NCI-H2227 treated with DMSO at 0.1 percent for 48 hours (cell line): ENCODE results near the gene BACH2.

Experiments
- DNase-seq: peaks from one replicate; lab custom pipeline; 2025; lab: John Stamatoyannopoulos, UW

Gene BACH2

DNA sequence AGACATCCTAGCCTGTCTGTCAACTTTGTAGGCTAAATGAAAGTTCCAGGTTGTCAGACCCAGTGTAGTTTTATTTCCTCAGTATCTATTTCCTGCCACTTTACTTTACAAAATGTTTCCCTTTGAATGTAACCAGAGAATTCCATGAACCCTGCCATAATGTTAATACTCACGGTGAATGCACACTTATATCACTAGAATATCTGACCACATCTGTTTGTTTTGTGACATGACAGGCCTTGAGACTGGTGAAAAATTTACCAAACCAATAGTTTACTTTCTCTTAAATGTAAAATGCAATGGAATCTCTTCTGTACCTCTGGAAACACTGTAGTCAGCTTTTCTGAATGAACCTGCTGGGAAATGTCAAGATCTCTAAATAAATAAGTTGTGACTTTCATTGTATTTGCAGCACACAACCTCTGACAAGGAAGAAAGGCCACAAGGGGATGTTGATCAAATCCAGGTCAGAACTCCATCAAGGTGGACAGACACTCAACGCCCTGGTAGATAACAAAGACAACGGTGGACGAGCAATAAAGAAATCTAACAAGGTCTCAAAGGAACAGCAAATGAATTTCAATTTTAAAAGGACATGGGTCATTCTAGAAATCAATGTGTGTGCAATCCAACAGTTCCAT is 59.2 kb downstream of the BACH2 start:
- DNase-seq = no peak

DNA sequence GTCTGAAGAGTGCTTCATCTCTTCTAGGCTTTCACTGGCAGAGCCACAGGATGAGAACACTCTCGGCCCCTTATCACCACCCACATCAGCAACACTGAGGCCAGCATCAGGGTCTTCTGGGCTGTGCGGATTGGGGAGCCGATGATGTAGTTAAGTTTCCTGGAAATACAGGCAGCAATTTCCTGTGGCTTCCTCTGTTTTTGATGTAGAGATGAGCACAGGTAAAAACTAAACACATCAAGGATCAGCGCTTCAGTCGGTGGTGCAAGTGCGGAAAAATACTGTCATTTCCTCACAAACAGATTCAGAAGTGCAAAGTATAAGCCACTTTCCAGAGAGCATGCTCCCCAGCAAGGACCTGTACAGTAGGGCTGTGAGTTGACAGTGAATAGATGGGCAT is 62.6 kb downstream of the BACH2 start:
- DNase-seq = no peak

DNA sequence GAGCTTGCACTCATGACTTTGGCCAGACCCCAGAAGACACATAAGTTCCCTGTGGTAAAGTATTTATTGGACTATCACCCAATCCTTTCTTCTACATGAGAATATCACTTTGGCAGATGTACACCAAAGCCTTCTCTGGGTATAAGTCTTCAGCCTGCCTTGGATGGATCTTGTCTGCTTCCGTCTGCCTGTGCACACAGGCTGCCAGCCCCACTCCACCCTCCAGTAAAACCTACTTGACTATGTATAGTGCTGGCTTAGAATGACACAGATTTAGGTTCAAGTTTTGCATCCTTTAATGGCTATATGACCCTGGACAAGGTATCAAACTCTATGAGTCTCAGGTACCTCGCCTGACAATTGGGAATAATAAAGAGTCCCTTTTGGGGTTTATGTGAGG is 63.4 kb downstream of the BACH2 start:
- DNase-seq = no peak

DNA sequence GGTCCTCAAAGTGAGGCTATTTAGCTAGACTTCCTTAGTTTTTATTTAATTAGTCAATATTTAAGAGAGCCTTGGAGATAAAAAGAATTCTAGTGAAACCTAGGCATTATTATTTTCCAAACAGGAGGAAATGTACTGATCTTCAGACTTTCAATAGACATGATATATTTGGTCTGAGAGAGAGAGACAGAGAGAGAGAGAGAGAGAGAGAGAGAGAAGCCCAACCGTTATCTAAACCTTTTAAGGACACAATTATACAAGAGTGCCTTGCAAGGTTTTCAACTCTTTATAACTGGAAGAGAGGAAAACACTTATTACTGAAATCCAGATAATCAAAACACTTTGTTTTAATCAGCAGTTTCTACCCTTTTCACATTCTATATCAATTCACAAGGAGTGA is 64.8 kb downstream of the BACH2 start:
- no peak for DNase-seq

DNA sequence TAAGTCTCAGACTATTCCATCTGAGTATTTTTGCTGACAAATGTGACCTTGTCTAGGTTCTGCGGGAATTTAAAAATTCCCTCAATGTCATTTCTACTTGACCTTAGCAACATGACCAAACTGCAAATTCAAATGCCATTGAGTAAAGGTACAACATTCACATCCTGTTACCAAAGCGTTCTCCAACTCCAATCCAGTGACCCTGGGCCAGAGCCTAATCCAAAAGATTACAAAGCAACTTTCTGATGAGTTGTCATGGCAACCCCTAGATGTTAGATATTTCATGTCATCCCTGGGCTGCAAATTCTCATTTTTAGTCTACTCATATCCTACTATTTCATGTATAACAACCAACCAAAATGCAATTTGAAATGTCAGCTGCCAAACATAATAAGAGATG is 65.3 kb downstream of the BACH2 start:
- no peak for DNase-seq

DNA sequence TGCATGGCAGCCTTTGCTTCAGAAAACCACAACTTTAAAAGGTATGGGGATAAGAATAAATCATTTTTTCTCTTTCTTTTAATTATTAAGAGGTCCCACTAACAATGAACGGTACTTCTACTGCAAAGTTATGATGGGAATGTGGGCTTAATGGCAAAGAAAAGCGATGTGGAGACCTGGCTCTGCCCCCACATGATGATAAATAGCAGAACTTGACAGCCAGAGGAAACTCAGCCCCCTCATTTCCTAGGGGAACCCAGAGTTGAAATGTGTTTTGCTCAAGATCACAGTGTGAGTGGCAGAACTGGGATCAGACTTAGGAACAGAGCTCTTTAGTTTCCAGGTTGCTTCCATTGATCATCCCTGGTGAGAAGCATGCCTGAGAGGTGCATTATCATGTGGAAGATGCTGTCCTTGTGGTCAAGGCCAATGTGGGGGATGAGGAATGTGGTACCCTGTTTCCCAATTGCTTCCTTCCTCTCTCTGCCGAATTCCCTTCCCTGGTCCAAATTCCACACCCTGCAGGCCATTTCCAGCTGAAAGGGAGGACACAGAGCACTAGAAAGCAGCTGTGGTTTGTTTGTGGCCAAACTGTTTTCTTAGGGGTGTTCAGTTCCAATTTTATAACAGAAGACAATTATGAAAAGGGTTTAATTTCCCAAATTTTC is 66.0 kb downstream of the BACH2 start:
- DNase-seq = no peak

DNA sequence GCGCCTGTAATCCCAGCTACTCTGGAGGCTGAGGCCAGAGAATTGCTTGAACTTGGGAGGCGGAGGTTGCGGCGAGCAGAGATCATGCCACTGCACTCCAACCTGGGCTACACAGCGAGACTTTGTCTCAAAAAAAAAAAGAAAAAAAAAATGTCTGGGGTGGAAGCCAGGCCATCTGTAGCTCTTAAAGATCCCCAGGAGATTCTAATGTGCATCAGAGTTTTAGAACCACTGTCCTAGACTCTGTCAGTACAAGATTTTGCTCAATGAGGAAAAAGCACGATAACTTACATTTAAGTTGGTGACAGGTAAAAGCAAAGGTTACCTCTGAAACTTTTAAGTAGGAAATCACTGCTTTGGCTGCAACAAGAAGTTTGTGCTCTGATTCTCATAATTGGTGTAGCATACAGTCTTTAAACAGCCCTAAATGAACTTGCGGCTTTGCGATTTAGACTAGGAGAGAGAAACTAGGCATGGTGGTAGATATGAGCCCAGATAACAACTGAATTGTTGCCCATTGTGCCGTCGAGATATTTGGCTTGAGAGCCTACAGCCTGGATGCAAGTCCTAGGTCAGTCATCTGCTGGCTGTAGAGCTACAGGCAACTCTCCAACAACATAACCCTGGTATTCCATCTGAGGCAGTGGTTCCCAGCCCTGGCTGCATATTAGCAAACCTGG is 67.2 kb downstream of the BACH2 start:
- DNase-seq = no peak

DNA sequence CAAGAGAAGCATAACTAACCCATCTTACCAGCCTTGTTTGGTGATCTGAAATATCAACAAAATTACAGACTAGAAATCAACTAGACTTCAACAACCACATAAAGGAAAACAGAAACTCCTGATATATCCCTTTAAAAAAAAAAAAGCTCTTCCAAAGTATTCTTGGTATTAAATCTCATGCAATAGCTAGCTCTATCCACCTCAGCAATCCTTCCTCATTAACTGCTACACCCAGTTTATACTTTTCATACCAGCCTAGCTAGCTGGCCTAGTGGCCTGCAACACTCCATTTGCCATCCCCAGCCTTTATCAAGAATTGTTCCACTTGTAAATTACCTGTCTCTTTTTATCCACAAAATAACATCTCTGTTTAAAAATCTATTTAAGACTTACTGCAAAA is 69.0 kb downstream of the BACH2 start:
- DNase-seq = no peak

DNA sequence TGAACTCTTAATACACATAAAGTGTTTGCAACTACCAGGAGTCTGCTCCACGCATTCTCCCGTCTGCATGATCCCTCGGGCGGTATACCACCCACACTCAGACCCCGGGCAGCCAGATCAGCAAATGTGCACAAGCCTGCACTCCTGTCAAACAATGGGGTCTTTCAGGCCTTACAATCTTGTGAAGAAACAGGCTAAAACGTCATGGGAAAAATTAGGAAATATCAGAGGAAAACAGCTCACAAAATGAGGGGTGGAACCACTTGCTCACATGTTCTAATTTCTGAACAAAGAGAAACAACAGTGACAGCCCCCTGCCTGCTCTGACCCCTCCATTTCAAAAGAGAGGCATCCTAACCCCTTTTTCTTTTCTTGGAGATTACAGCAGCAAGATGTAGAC is 69.4 kb downstream of the BACH2 start:
- DNase-seq = no peak

DNA sequence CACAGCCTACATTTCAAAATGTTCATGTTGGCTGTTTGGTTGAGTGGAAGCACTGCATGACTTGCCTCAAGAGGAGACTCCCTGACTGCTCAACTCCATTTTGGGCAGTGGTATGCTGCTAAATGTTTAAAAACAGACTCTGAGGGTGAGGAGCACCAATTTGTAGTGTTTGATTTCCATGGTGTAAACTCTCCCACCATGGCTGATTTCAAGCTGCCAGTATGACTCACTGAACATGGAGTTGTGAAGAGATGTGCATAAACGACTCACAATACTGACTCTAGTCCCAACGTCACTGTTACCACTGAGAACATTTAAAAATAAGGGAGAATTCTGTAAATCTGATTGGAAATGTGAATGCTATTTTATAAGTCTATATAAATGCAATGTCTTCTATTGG is 70.4 kb downstream of the BACH2 start:
- no peak for DNase-seq

DNA sequence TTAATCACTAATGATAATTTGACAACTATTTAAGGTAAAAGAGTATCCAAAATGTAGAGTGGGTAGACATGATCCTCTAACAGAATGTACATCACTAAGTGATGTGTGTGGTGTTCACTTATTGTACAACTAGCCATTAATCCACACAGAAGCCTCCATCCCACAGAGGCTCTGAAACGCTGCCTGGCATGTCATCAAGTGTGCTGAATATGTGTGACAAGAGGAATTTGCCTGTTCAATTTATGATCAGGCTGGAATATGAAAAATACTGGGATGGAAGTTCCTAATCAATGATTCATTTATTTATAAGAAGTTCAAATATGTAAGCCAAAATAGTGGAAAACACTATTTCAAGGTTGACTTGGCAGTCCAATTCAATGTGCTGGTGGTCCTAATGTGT is 72.4 kb downstream of the BACH2 start:
- no peak for DNase-seq

DNA sequence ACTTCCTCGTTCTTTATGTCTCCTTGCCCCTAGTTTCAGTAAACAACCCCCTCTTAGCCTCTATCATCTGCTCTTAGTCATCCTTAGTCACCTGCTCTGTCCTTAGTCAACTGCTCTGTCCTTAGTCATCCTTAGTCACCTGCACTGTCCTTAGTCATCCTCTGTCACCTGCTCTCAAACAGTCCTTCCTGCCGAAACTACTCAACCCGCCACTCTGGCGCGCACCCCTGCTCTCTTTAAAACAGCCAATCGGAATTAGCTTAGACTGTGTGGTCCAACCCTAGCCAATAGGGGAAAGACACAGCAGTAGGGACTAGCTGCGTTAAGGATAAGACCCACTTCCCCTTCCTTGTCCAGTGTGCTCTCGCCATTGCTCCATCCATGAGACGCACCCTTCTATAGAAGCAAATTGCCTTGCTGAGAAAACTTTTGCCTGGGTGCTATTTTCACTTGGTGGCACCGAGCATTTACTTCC is 73.9 kb downstream of the BACH2 start:
- no peak for DNase-seq

DNA sequence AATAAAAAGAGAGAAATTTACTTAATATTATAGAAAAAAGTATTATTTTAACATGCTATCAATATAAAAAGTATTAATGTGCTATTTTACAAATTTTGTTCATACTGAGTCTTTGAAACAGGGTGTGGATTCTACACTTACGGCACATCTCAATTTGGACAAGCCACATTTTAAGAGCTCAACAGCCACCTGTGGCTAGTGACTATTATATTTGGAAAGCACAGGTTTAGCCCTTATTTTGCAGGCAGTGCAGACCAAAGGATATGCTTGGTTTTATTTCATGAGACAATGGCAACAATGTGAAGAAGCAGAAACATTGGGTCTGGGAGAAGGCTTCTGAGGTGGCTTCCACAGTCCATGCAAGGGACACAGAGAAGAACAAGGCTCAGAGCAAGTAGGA is 74.6 kb downstream of the BACH2 start:
- no peak for DNase-seq

DNA sequence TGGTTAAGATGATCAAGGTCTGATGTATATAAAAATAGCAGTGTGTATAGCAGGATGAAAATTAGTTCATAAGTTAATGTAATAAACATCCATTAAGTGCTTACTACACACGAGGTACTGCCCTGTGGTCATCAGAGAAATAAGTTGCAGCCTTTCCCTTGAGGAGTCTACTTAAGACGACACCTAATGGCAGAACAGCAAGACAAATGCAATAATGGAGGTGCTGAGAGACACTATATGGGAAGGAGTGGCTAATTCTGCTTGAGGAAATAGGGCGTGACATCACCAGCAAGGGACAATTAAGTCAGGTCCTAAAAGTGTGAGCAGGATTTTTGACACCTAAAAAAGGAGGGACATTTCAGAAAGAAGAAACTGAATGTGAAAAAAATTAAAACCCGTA is 75.2 kb downstream of the BACH2 start:
- no peak for DNase-seq

DNA sequence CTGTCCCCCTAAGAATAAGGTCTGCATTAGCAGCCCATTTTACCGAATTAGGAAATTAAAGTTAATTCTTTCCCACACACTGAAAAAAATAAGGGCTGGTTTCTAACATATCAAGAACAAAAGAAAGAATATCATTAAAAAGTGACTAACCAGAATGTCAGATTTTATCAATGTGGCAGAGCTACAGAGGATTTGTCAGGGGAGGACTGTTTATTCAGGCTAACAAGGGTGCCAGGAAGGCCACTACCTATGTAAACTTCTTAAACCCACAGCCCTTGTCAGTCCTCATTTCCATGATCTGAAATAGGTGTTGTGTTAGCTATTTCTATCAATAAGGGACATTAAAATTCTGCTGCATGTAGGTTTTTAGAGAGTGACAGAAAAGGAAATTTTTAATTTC is 76.4 kb downstream of the BACH2 start:
- no peak for DNase-seq

DNA sequence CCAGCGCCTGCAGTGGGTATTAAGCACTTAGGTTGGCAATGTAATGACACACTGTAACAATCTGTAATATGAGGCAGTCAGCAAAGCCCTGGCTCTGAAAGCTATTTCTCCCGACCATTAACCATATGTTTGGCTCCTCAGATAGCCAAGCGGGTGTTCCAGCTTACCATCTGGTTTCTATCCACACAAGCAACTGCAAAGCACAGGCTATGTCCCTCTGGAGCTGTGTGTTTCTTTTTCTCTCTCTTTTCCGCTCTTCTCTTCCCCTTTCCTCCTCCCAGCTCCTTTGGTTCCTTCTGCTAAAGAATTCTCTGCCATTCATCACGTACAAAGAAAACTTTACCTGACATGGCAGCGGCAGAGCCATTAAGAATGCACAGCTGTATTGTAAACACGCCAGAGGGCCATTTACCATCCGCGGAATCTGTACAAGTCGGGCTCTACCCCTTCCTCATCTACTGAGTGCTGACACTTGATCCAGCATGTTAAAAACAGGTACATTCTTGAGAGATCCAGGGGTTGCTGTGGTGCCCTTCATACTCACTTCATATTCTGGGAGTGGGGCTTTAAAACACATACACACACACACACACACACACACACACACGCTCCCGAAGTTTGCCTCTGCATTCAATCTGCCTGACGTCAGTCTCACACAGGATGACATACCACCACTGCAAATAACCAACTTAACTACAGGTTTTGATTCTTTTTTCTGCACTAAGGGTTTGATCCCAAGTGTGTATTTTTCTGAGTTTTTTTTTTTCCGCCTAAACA is 77.2 kb downstream of the BACH2 start:
- DNase-seq = peak; percentile 23

DNA sequence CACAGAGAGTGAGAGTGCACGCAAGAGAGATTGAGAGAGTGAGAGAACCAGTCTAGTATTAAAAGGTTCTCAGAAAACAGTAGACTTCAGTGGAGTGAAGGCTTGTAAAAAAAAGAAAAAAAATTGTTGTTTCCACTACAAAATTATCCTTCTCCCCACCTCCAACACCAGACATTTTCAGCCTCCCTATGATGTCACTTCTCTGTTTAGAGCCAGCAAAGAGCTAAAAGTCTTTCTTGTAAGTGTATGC is 77.8 kb downstream of the BACH2 start:
- peak; percentile 65 for DNase-seq

DNA sequence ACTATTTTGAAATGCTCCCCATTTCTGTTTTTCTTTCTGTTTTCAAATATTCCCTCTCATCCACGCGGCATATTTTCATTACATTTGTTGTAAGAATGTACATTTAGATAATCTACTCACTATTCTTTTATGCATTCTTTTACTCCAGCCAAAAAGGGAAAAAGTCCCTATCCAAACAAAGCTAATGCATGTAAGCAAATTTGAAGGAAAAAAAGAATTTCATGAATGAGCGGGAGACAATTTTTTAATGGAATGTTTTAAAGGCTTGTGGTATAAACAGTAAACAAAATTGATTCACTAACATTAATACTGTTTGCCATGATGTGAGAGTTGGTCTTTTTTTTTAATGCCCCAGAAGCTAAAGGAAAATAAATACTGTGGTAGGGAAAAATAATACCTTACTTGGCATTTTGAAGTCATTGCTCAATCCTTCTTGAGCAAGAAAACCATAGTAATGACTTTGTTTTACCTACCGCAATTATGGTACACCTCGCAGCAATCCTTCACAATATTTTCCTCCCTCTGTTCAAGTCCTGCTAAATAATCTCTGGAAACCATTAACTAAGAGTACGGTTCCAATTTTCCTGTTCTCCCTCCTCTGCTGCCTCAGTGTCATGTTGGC is 79.0 kb downstream of the BACH2 start:
- DNase-seq = no peak

DNA sequence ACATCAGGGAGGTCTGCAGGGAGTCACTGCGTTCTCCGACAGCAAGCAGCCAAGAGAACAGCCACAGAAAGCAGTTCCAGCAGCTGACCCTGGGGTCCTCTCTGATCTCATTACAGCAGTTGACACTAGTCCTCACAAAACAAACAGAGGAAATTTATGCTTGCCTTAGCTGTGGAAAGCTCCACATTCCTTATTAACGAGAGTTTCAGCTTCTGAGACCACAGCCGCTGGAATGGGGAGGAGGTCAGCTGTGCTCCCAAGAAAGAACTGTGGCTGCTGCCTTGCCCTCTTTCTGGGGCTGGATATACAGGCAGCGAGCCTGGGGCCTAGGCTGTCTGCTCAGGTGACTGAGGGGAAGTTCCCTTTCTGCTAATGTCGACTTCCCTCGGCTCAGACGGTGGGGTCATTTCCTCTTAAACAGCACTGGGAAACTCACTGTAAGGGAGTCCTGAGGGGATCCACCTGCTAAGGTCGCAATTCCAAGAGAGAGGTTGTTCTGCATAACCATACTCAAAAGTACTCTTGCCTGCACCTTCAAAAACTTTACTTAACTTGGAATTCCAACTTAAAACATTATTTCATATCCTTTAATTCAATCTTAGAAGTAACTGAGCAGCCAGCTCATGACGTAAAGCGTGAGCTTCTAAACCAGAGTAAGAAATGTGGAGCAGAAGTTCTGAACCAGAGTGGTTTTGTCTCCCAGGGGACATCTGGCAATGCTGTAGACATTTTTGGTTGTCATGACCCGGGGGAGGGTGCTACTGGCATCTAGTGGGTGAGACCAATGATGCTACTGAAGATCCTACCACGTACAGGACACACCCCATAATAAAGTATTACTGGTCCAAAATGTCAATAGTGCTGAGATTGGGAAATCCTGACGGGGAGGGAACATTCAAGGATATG is 80.3 kb downstream of the BACH2 start:
- no peak for DNase-seq

DNA sequence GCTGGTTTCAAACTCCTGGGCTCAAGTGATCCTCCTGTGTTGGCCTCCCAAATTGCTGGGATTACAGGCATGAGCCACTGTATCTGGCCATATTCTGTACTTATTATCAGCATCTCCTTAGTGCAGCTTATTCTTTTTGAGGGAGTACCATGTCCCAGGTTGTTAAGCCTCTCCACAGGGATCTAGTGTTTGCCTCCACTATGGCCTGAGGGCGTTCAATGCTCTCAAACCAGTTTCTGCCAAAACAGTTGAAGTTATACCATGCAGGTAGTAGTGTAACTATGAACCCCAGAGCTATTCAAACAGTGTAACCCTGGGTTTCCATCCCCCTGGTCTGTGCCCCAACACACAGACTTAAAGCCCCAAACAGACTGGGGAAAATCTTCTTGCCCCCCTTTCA is 81.7 kb downstream of the BACH2 start:
- DNase-seq = no peak

DNA sequence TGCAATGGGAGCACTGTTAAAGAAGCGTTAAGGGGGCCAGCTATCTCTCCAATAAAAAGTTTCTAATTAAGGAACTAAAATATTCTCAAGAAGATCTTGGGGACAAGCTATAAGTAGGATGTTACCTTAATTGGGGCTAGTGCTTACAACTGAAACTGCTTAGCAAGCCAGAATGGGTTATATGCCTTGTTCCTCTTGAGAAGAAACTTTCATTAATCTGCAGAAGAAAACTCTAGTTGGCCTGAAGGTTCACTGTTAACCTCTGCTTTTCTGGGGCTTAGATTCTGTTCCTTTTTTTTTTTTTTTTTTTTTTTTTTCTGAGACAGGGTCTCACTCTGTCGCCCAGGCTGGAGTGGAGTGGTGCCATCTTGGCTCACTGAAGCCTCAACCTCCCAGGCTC is 82.2 kb downstream of the BACH2 start:
- DNase-seq = no peak

DNA sequence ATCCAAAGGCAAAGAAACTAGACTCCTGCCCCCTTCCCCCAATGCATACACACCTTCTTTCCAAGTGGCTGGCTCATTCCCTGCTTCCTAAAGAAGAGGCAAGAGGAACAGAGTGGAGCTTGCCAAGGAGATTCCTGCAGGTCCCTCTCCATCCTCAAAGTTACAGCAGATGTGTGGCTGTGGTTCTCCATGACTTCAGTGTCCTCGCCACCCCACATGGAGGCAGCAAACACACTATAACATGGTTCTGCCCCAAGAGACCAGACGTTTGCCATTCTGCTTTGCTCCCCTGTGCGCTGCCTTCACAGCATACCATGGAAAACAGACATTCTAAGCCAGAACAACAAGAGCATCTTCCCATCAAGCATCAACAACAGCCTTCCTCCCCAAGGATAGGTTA is 84.4 kb downstream of the BACH2 start:
- no peak for DNase-seq
